CD4-positive, CD25-positive, alpha-beta regulatory T cell (primary cell): ENCODE data around the gene RAB29. TPM values are rescaled to one million over a fixed set of nuclear protein-coding genes. Genes with fewer than 3 reads are reported as not detected.

ENCODE experiments used
- ATAC-seq, 2 donors: fragments of 150-1000 bp; cut with Tn5 transposase; one replicate each; pipeline ENCODE4 v1.10.0; 2021; ENCODE audit warnings: low read depth in 2 of 2, moderate number of reproducible peaks in 2 of 2, moderate library complexity in 1 of 2
- DNase-seq, 3 donors: peaks; one replicate each; pipeline versions ENCODE4 v3.0.0 to v3.0.0-alpha.2; 2012 to 2022; ENCODE audit warnings: mixed read lengths in 1 of 3
- H3K27ac ChIP-seq: one replicate; pipeline ENCODE4 v1.7.0; 2013; ENCODE audit warnings: mild to moderate bottlenecking, low read length; ENCODE audit not compliant: insufficient read depth, poor library complexity, severe bottlenecking
- H3K27me3 ChIP-seq: one replicate; pipeline ENCODE4 v1.7.0; 2013; ENCODE audit warnings: low read length; ENCODE audit not compliant: control insufficient read depth, insufficient read depth
- H3K36me3 ChIP-seq: one replicate; pipeline ENCODE4 v1.7.0; 2013; ENCODE audit warnings: mild to moderate bottlenecking, low read length, moderate library complexity; ENCODE audit not compliant: control insufficient read depth, insufficient read depth
- H3K4me1 ChIP-seq: 2 replicates; pipeline ENCODE4 v1.7.0; 2013; ENCODE audit warnings: mild to moderate bottlenecking, low read length; ENCODE audit not compliant: insufficient read depth, control insufficient read depth, poor library complexity, severe bottlenecking
- H3K4me3 ChIP-seq: one replicate; pipeline ENCODE4 v1.7.0; 2013; ENCODE audit warnings: low read depth, mild to moderate bottlenecking, low read length, moderate library complexity
- H3K9me3 ChIP-seq, 2 experiments: 1 replicate in 1 of 2; 2 replicates in 1 of 2; pipeline ENCODE4 v1.7.0; 2013; ENCODE audit warnings: low read length in 2 of 2, mild to moderate bottlenecking in 1 of 2, moderate library complexity in 1 of 2; ENCODE audit not compliant: control insufficient read depth in 2 of 2
- H3K27ac Mint-ChIP-seq, 3 donors: one replicate each; pipeline ENCODE4 v1.8.0; 2020 to 2022; ENCODE audit warnings: mild to moderate bottlenecking in 3 of 3, mixed read lengths in 3 of 3, moderate library complexity in 2 of 3
- H3K27me3 Mint-ChIP-seq: one replicate; pipeline ENCODE4 v1.8.0; 2022; ENCODE audit warnings: mild to moderate bottlenecking, mixed read lengths
- H3K36me3 Mint-ChIP-seq: one replicate; pipeline ENCODE4 v1.8.0; 2020; ENCODE audit warnings: mixed read lengths
- H3K4me1 Mint-ChIP-seq, 4 donors: one replicate each; pipeline ENCODE4 v1.8.0; 2020 to 2022; ENCODE audit warnings: mixed read lengths in 4 of 4, mild to moderate bottlenecking in 1 of 4
- H3K4me3 Mint-ChIP-seq, 4 donors: one replicate each; pipeline ENCODE4 v1.8.0; 2020 to 2022; ENCODE audit warnings: mild to moderate bottlenecking in 4 of 4, mixed read lengths in 4 of 4, moderate library complexity in 3 of 4
- H3K9me3 Mint-ChIP-seq, 7 donors: one replicate each; pipeline ENCODE4 v1.8.0; 2020 to 2022; ENCODE audit warnings: mixed read lengths in 7 of 7, mild to moderate bottlenecking in 3 of 7, moderate library complexity in 2 of 7
- polyA plus RNA-seq, 4 donors: library from polyadenylated mRNA; unstranded; fragments of 300-500 nt; fragmentation: Illumina TruSeq; gene quantifications; one replicate each; pipeline ENCODE4 v1.2.3, GENCODE V29; 2021
- total RNA-seq: library from RNA; stranded (reverse); gene quantifications from one replicate; pipeline ENCODE4 v1.2.3, GENCODE V29; 2022

The RAB29 gene
- total and polyA plus RNA-seq, 5 donors from 2014 or later, result 37.0 to 119 (median 98.2) TPM

GRCh38 chr1:205760606-205761005 is 14.7 kb downstream of the RAB29 start:
- Mint-ChIP-seq H3K27ac (no peak overlapping the region), H3K9me3 (no peaks in the 10 kb centered on the region), H3K27me3 (no peaks in the 10 kb centered on the region), H3K36me3 (peaks cover 5% of the 10 kb centered on the region), H3K4me3 (no peak overlapping the region), H3K4me1 (peaks cover 0 to 8% (median 4%) of the 10 kb centered on the region in 4 donors)
- H3K4me3 ChIP-seq, result no peak overlapping the region
- no peaks in the 10 kb centered on the region for H3K36me3 ChIP-seq
- no peak overlapping the region for H3K27ac ChIP-seq
- no peaks in the 10 kb centered on the region for H3K9me3 ChIP-seq
- no peaks in the 10 kb centered on the region for H3K27me3 ChIP-seq
- DNase-seq, result no peak
- no peaks in the 10 kb centered on the region for H3K4me1 ChIP-seq
- ATAC-seq, result no peak

DNA sequence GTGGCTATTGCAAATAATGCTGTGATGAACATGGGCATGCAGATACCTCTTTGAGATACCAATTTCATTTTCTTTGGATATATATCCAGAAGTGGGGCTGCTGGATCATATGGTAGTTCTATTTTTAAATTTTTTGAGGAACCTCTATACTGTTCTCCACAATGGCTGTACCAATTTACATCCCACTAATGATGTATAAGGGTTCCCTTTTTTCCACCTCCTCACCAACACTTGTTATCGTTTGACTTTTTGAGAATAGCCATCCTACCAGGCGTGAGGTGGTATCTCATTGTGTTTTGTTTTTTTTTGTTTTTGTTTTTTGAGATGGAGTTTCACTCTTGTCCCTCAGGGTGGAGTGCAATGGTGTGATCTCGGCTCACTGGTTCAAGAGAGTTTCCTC is 18.7 kb downstream of the RAB29 start:
- H3K9me3 Mint-ChIP-seq, result peaks cover 0 to 2% (median 0%) of the 10 kb centered on the region in 7 donors
- Histone ChIP-seq H3K4me1 (no peaks in the 10 kb centered on the region), H3K9me3 (no peaks in the 10 kb centered on the region), H3K36me3 (no peaks in the 10 kb centered on the region), H3K27me3 (no peaks in the 10 kb centered on the region), H3K27ac (no peak overlapping the region), H3K4me3 (no peak overlapping the region)
- ATAC-seq, result no peak
- no peak overlapping the region for H3K4me3 Mint-ChIP-seq
- H3K36me3 Mint-ChIP-seq, result peaks cover 5% of the 10 kb centered on the region
- no peak overlapping the region for H3K27ac Mint-ChIP-seq
- H3K4me1 Mint-ChIP-seq, result peaks cover 0 to 3% (median 0%) of the 10 kb centered on the region in 4 donors
- H3K27me3 Mint-ChIP-seq, result no peaks in the 10 kb centered on the region
- no peak for DNase-seq

DNA sequence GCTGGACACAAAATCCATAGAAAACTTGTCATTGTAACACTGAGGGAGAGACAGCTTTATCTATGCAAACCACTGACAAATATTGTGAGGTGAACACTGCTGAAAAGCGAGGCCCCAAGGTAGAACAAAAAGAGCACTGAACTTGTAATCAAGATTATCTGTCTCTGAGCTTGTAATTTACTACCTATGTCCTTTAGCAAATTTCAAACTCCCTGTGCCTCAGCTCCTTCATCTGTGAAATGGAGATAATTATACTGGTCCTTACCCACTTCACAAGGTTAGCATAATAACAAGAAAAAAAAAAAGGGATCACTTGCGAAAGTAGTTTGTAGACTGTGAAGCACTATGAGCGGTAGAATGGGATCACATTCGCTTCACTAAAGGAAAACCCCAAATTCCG is 20.4 kb downstream of the RAB29 start:
- Histone ChIP-seq H3K27me3 (no peaks in the 10 kb centered on the region), H3K4me1 (peaks cover 4% of the 10 kb centered on the region), H3K36me3 (no peaks in the 10 kb centered on the region), H3K9me3 (no peaks in the 10 kb centered on the region), H3K27ac (no peak overlapping the region), H3K4me3 (no peak overlapping the region)
- Mint-ChIP-seq H3K36me3 (peaks cover 5% of the 10 kb centered on the region), H3K27ac (no peak overlapping the region), H3K4me3 (no peak overlapping the region), H3K9me3 (peaks cover 0 to 2% (median 0%) of the 10 kb centered on the region in 7 donors), H3K4me1 (peaks cover 0 to 11% (median 4%) of the 10 kb centered on the region in 4 donors), H3K27me3 (peaks cover 5% of the 10 kb centered on the region)
- DNase-seq (no peak), ATAC-seq (no peak)

- Mint-ChIP-seq H3K4me1 (peaks cover 23 to 38% (median 29%) of the 10 kb centered on the region in 4 donors), H3K9me3 (peaks cover 0 to 2% (median 0%) of the 10 kb centered on the region in 7 donors), H3K4me3 (peak overlapping the region; percentile 89 to 98 (median 96)), H3K36me3 (peaks cover 5% of the 10 kb centered on the region), H3K27me3 (peaks cover 12% of the 10 kb centered on the region), H3K27ac (peak overlapping the region; percentile 93 to 100 (median 99))
- Histone ChIP-seq H3K9me3 (no peaks in the 10 kb centered on the region), H3K4me1 (peaks cover 29% of the 10 kb centered on the region), H3K36me3 (no peaks in the 10 kb centered on the region), H3K27me3 (no peaks in the 10 kb centered on the region), H3K4me3 (peak overlapping the region; percentile 90), H3K27ac (no peak overlapping the region)
- ATAC-seq (no peak), DNase-seq (peak in 1 of 3 donors; percentile 57)
These were observed 24.1 kb downstream of the RAB29 start for GRCh38 chr1:205751036-205751651.

DNA sequence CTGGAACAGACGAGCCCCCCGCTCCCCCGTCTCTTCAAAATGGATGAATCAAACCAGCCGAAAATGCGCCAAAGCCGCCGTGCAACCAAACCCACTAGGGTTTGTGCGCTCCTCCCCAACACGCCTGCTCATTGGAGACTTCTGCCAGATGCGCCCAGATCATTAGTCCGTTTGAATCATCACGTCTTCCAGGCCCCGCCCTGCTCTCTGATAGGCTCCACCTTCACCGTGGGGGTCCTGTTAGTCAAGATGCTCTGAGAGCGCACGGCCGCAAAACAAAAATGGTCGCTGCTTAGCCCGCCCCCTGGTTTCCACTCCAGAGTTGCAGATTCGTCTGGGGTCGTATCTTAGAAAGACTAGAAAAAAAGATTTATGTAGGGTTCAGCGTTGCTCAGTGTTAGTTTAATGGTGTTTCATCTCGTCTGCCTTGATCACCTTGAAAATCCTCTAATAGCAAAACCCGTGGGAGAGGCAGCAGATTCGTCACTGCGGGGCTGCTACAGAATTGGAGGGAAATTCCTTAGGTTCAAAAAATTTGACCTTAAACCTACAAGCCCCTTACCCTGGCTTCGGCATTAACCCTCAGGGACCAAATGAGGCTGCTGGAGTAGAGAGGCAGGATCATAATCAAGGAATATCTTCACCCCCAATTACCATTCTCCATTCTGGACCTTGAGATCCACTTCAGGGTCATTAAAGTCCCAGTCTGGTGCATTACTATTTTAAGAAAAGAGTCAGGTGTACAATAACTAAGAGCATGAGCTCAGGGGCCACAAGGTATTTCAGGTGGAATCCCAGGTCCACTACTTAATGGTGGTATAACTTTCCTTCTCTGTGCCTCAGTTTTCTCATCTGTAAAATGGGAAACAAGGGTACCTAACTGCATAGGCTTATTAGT is 24.9 kb downstream of the RAB29 start, which contains the start of gene NUCKS1:
TSS of gene NUCKS1 (minus strand) at position 45 of the 898 bp plus-strand sequence. CDS start 209 bp downstream, outside the sequence.
- H3K27me3 Mint-ChIP-seq, result peaks cover 12% of the 10 kb centered on the region
- peak within 1 kb of the TSS; percentile 97 to 100 (median 98) for H3K4me3 Mint-ChIP-seq
- peak; percentile 84 to 85 for ATAC-seq
- Histone ChIP-seq H3K4me3 (peak within 1 kb of the TSS; percentile 96), H3K27ac (peak within 1 kb of the TSS; percentile 97), H3K9me3 (no peaks in the 10 kb centered on the region), H3K4me1 (peaks cover 29% of the 10 kb centered on the region), H3K36me3 (no peaks in the 10 kb centered on the region), H3K27me3 (no peaks in the 10 kb centered on the region)
- H3K27ac Mint-ChIP-seq, result peak within 1 kb of the TSS; percentile 93 to 100 (median 99)
- peaks cover 26 to 45% (median 30%) of the 10 kb centered on the region in 4 donors for H3K4me1 Mint-ChIP-seq
- H3K36me3 Mint-ChIP-seq, result peaks cover 5% of the 10 kb centered on the region
- H3K9me3 Mint-ChIP-seq, result peaks cover 0 to 2% (median 0%) of the 10 kb centered on the region in 7 donors
- peak; percentile 95 to 99 (median 98) for DNase-seq

DNA sequence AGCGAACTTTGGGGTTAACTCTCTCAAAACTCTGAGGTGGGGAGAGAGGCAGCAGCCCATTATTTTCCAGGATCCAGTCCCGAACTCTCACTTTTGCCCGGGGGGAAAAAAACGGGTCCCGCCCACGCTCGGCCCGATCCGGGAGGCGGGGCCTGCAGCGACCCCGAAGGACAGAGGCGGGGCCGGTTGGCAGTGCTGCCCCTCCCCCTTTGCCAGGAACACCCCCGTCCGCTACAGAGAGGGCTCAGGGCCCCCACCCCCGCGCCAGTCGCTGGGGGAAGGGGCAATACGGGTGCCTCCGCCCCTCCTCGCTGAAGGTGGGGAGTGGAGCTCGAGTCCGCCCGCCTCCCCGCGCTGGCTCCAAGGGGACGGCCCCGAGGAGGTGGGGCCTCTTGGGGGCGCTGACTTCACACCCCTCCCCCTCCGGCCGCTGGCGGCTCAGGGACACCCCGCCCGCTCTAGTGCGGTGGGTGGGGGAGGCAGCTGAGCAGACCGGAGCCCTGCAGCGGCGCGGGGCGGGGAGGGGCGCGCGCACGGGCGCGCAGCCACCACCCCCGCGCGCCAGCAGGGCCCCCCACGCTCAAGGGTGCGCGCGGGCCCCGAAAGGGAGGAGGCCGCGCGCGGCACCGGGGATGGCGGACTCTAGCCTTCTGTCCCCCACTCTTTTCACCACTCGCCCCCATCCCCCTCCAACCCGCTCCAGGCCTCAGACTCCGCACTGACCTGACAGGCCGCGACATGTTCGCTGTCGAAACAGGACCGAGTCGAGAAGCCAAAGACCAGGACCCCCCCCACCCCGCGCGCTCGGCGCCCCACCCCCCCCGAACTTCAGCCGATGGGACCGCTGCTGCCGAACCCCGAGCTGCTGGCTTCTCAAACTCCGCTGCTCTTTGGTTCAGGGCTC is 25.8 kb downstream of the RAB29 start:
- Histone ChIP-seq H3K27me3 (no peaks in the 10 kb centered on the region), H3K4me3 (peak overlapping the region; percentile 96), H3K27ac (peak overlapping the region; percentile 97), H3K36me3 (no peaks in the 10 kb centered on the region), H3K9me3 (no peaks in the 10 kb centered on the region), H3K4me1 (peaks cover 29% of the 10 kb centered on the region)
- H3K27ac Mint-ChIP-seq, result peak overlapping the region; percentile 93 to 100 (median 99)
- peak overlapping the region; percentile 97 to 100 (median 98) for H3K4me3 Mint-ChIP-seq
- peaks cover 0 to 2% (median 0%) of the 10 kb centered on the region in 7 donors for H3K9me3 Mint-ChIP-seq
- ATAC-seq (peak; percentile 75 to 80), DNase-seq (peak; percentile 93 to 97 (median 95))
- peaks cover 5% of the 10 kb centered on the region for H3K36me3 Mint-ChIP-seq
- peaks cover 26 to 51% (median 33%) of the 10 kb centered on the region in 4 donors for H3K4me1 Mint-ChIP-seq
- H3K27me3 Mint-ChIP-seq, result peaks cover 12% of the 10 kb centered on the region
